ENCODE data around the gene KLHDC10.
"Not testable (repeated sequence)": the region's sequence is repeated elsewhere in the genome, so short reads cannot be mapped to it uniquely, and the experiment has no call there.

Gene KLHDC10

GRCh38 chr7:130156140-130156539 is 85.8 kb downstream of the KLHDC10 start:
- no peak for DNase-seq (ENCODE audit: low read depth)

- DNase-seq (ENCODE audit: low read depth): no peak
Observed at GRCh38 chr7:130157700-130158099, 87.4 kb downstream of the KLHDC10 start.

GRCh38 chr7:130160023-130160422 is 89.7 kb downstream of the KLHDC10 start:
- DNase-seq (ENCODE audit: low read depth): no peak

- DNase-seq (ENCODE audit: low read depth): no peak
Observed at GRCh38 chr7:130160455-130160854, 90.1 kb downstream of the KLHDC10 start.

GRCh38 chr7:130162196-130162595 is 91.9 kb downstream of the KLHDC10 start:
- DNase-seq (ENCODE audit: low read depth): no peak

GRCh38 chr7:130174237-130174959 is 104.1 kb downstream of the KLHDC10 start:
- no peak for DNase-seq (ENCODE audit: low read depth)

- DNase-seq (ENCODE audit: low read depth): no peak
Observed at GRCh38 chr7:130178251-130178650, 107.9 kb downstream of the KLHDC10 start.

- DNase-seq (ENCODE audit: low read depth): no peak
Observed at GRCh38 chr7:130179631-130180030, 109.3 kb downstream of the KLHDC10 start.

GRCh38 chr7:130180571-130181262 is 110.4 kb downstream of the KLHDC10 start:
- DNase-seq (ENCODE audit: low read depth): peak; percentile 78

- no peak for DNase-seq (ENCODE audit: low read depth)
Observed at GRCh38 chr7:130181263-130181605, 110.9 kb downstream of the KLHDC10 start.

- DNase-seq (ENCODE audit: low read depth): no peak
Observed at GRCh38 chr7:130182990-130183389, 112.7 kb downstream of the KLHDC10 start.

GRCh38 chr7:130184349-130184748 is 114.0 kb downstream of the KLHDC10 start:
- not testable (repeated sequence) for DNase-seq (ENCODE audit: low read depth)

Data from amniotic epithelial cell (primary cell).